GM12878 (cell line): ENCODE data around the gene EFHD2. TPM values are rescaled to one million over a fixed set of nuclear protein-coding genes. Genes with fewer than 3 reads are reported as not detected.

Experiments used
- ATF2 ChIP-seq: IDR thresholded peaks from 2 replicates; pipeline ENCODE4 v1.6.1; 2012; ENCODE audit warnings: low read length, inconsistent platforms
- ATF7 ChIP-seq: fragments of 450-650 bp; IDR thresholded peaks from 2 replicates; pipeline ENCODE4 v1.6.1; 2016; ENCODE audit warnings: low read depth, mild to moderate bottlenecking
- CREM ChIP-seq: IDR thresholded peaks from 2 replicates; pipeline ENCODE4 v1.6.1; 2014; ENCODE audit warnings: antibody characterized with exemption, low read depth
- EGR1 ChIP-seq, 2 experiments: IDR thresholded peaks; 1 replicate in 1 of 2; 2 replicates in 1 of 2; pipeline ENCODE4 v1.6.1; 2011 to 2012; ENCODE audit warnings: low read depth in 2 of 2, low read length in 2 of 2, borderline replicate concordance in 1 of 2, mild to moderate bottlenecking in 1 of 2, moderate library complexity in 1 of 2
- FOS ChIP-seq: IDR thresholded peaks from 3 replicates; pipeline ENCODE4 v1.6.1; 2011; ENCODE audit warnings: borderline replicate concordance; ENCODE audit not compliant: insufficient read length; ENCODE audit errors: extremely low read depth
- JUNB ChIP-seq: IDR thresholded peaks from 2 replicates; pipeline ENCODE4 v1.6.1; 2016; ENCODE audit warnings: antibody characterized with exemption, mild to moderate bottlenecking
- MAX ChIP-seq: IDR thresholded peaks from 2 replicates; pipeline ENCODE4 v1.6.1; 2012; ENCODE audit warnings: low read depth, low read length, improper control_type of control experiment
- MLLT1 ChIP-seq: fragments of 450-650 bp; IDR thresholded peaks from 2 replicates; pipeline ENCODE4 v1.6.1; 2016; ENCODE audit warnings: mild to moderate bottlenecking
- MXI1 ChIP-seq: fragments of 150-350 bp; IDR thresholded peaks from 2 replicates; pipeline ENCODE4 v1.6.1; 2011; ENCODE audit warnings: low read depth, mild to moderate bottlenecking, inconsistent platforms, low read length, improper control_type of control experiment
- SIN3A ChIP-seq: IDR thresholded peaks from 2 replicates; pipeline ENCODE4 v1.6.1; 2012; ENCODE audit warnings: low read depth, low read length, improper control_type of control experiment
- SMAD1 ChIP-seq: fragments of 450-650 bp; IDR thresholded peaks from 2 replicates; pipeline ENCODE4 v1.6.1; 2018; ENCODE audit warnings: mild to moderate bottlenecking, low read depth; ENCODE audit not compliant: partially characterized antibody
- TARDBP ChIP-seq: IDR thresholded peaks from 2 replicates; pipeline ENCODE4 v1.6.1; 2016; ENCODE audit warnings: borderline replicate concordance
- TCF3 ChIP-seq: IDR thresholded peaks from 2 replicates; pipeline ENCODE4 v1.6.1; 2012; ENCODE audit warnings: low read depth, mild to moderate bottlenecking, low read length, borderline replicate concordance; ENCODE audit not compliant: insufficient read depth
- ZNF217 ChIP-seq: fragments of 450-650 bp; IDR thresholded peaks from 2 replicates; pipeline ENCODE4 v1.6.1; 2017; ENCODE audit warnings: antibody characterized with exemption, mild to moderate bottlenecking
- polyA plus RNA-seq, 11 experiments: library from polyadenylated mRNA; depleted of rRNA in 4 of 11; unstranded in 6 of 11; stranded (reverse) in 5 of 11; fragments of >200 nt; fragmentation: Nextera tagmentation in 4 of 11; fragmentation: Illumina TruSeq in 1 of 11; extraction: Ambion mirVana in 4 of 11; extraction: Trizol in 1 of 11; gene quantifications; 1 replicate in 1 of 11; 2 replicates in 10 of 11; pipeline versions ENCODE4 v1.2.1 to v1.2.3, GENCODE V29; 2011 to 2016; ENCODE audit warnings: inconsistent platforms in 2 of 11, missing spikeins in 2 of 11, low read depth in 1 of 11
- total RNA-seq, 4 experiments: library from RNA; depleted of rRNA in 3 of 4; stranded (reverse); fragments of >200 nt in 3 of 4; fragmentation: Illumina TruSeq in 1 of 4; extraction: Trizol in 1 of 4; gene quantifications; 2 replicates each; pipeline versions ENCODE4 v1.2.1 to v1.2.3, GENCODE V29; 2013 to 2021
- TF ChIP-seq, protein P1 (sequence below): fragments of 450-650 bp; IDR thresholded peaks from 2 replicates; pipeline ENCODE4 v1.6.1; 2017; ENCODE audit warnings: mild to moderate bottlenecking

EFHD2 gene
- total and polyA plus RNA-seq, 10 of the 15 experiments (the other 5 are each of a cell fraction or from before 2014, with no cell fraction given): 4.0 to 114 (median 66.1) TPM

GRCh38 chr1:15409388-15410222 is at the start of gene EFHD2 (continued):
- TF ChIP-seq MAX (no peak), FOS (no peak), JUNB (no peak), TARDBP (no peak), MLLT1 (no peak), EGR1 (IDR thresholded peaks at IDR 0.05; ENCODE audit: borderline replicate concordance in 1 of 2, low read depth in 2 of 2, low read length in 2 of 2) (peak in 1 of 2 experiments; percentile 83; a peak in 2 of 3 replicates), SIN3A (no peak; the same call in 1 of the 2 replicates), CREM (peak; percentile 56), ATF2 (no peak), ATF7 (0 out of 2 replicates have a peak, but pooled peaks have one; percentile 16), MXI1 (peak; percentile 13; the same call in 1 of the 2 replicates), SMAD1 (no peak), TCF3 (0 out of 2 replicates have a peak, but pooled peaks have one; percentile 32), ZNF217 (no peak)
- TF ChIP-seq, protein P1, sequence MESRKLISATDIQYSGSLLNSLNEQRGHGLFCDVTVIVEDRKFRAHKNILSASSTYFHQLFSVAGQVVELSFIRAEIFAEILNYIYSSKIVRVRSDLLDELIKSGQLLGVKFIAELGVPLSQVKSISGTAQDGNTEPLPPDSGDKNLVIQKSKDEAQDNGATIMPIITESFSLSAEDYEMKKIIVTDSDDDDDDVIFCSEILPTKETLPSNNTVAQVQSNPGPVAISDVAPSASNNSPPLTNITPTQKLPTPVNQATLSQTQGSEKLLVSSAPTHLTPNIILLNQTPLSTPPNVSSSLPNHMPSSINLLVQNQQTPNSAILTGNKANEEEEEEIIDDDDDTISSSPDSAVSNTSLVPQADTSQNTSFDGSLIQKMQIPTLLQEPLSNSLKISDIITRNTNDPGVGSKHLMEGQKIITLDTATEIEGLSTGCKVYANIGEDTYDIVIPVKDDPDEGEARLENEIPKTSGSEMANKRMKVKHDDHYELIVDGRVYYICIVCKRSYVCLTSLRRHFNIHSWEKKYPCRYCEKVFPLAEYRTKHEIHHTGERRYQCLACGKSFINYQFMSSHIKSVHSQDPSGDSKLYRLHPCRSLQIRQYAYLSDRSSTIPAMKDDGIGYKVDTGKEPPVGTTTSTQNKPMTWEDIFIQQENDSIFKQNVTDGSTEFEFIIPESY: no peak; the same call in 1 of the 2 replicates
